SK-N-SH treated with all-trans-retinoic acid at 6 μM for 48 hours (cell line): ENCODE data around the gene SSTR5.

Experiments
- ARNTL ChIP-seq: fragments of 450-650 bp; formaldehyde crosslinking; IDR thresholded peaks from 2 replicates; pipeline ENCODE4 v1.5.0; 2020; ENCODE audit warnings: low read depth, mild to moderate bottlenecking, moderate library complexity, borderline replicate concordance
- CSDC2 ChIP-seq: fragments of 250-450 bp; sonication (Bioruptor Pico); IDR thresholded peaks from 2 replicates; pipeline ENCODE4 v1.5.0; 2020; ENCODE audit warnings: mild to moderate bottlenecking, moderate library complexity
- ISL1 ChIP-seq: fragments of 250-450 bp; sonication (Bioruptor Pico); IDR thresholded peaks from 2 replicates; pipeline ENCODE4 v2.1.2; 2022; ENCODE audit warnings: mild to moderate bottlenecking, moderate library complexity
- OSR1 ChIP-seq: fragments of 250-450 bp; sonication (Bioruptor Pico); IDR thresholded peaks from 2 replicates; pipeline ENCODE4 v1.8.0; 2022; ENCODE audit warnings: moderate library complexity, mild to moderate bottlenecking, inconsistent platforms
- PATZ1 ChIP-seq: fragments of 250-450 bp; sonication (Bioruptor Pico); IDR thresholded peaks from 2 replicates; pipeline ENCODE4 v1.8.0; 2020; ENCODE audit warnings: mild to moderate bottlenecking, moderate library complexity, borderline replicate concordance
- RARB ChIP-seq: fragments of 250-450 bp; sonication (Bioruptor Pico); IDR thresholded peaks from 2 replicates; pipeline ENCODE4 v1.8.0; 2021; ENCODE audit warnings: mild to moderate bottlenecking, moderate library complexity
- ZFP30 ChIP-seq: fragments of 450-650 bp; formaldehyde crosslinking; IDR thresholded peaks from 2 replicates; pipeline ENCODE4 v1.5.0; 2022; ENCODE audit warnings: mild to moderate bottlenecking, moderate library complexity
- ZNF565 ChIP-seq: fragments of 450-650 bp; formaldehyde crosslinking; conservative IDR thresholded peaks from 2 replicates; pipeline ENCODE4 v1.5.0; 2020; ENCODE audit warnings: low read depth, mild to moderate bottlenecking, moderate library complexity
- ZNF8 ChIP-seq: fragments of 450-650 bp; formaldehyde crosslinking; IDR thresholded peaks from 2 replicates; pipeline ENCODE4 v1.5.0; 2020; ENCODE audit warnings: mild to moderate bottlenecking, moderate library complexity
- TF ChIP-seq, protein P1 (sequence below): fragments of 250-450 bp; sonication (Bioruptor Pico); IDR thresholded peaks from 2 replicates; pipeline ENCODE4 v1.8.0; 2021; ENCODE audit warnings: low read depth, mild to moderate bottlenecking, moderate library complexity, borderline replicate concordance

DNA sequence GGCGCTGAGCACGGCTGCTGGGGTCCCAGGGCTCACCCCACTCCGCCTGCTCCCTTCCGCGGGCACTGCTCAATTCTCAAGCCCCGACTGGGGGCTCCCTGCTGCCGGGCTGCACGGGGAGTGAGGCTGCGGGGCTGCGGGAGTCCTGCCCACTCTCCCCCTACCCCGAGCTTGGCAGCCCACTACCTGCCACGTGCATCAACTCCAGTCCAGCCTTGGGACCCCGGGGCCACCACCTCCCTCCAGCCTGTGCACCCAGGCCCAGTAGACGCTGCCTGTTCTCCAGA lies 43.3 kb upstream of the SSTR5 start:
- TF ChIP-seq RARB (no peak), PATZ1 (CRISPR knock-in tag) (no peak), CSDC2 (no peak), ZNF565 (no peak), ISL1 (CRISPR knock-in tag) (no peak), ARNTL (CRISPR knock-in tag) (no peak), OSR1 (no peak), ZFP30 (no peak), ZNF8 (CRISPR knock-in tag) (no peak)
- TF ChIP-seq, protein P1, sequence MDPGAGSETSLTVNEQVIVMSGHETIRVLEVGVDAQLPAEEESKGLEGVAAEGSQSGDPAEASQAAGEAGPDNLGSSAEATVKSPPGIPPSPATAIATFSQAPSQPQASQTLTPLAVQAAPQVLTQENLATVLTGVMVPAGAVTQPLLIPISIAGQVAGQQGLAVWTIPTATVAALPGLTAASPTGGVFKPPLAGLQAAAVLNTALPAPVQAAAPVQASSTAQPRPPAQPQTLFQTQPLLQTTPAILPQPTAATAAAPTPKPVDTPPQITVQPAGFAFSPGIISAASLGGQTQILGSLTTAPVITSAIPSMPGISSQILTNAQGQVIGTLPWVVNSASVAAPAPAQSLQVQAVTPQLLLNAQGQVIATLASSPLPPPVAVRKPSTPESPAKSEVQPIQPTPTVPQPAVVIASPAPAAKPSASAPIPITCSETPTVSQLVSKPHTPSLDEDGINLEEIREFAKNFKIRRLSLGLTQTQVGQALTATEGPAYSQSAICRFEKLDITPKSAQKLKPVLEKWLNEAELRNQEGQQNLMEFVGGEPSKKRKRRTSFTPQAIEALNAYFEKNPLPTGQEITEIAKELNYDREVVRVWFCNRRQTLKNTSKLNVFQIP (CRISPR knock-in tag) = no peak
